IPS-11a (cell line): ENCODE measurements around the gene DYNLRB1.

Experiments used
- H3K4me3 ChIP-seq: one replicate; pipeline ENCODE4 v1.5.1; 2013; ENCODE audit warnings: low read depth, low read length, control low read depth

Gene DYNLRB1

GRCh38 chr20:34532756-34533155 is 16.5 kb downstream of the DYNLRB1 start:
- no peak overlapping the region for H3K4me3 ChIP-seq

- H3K4me3 ChIP-seq, result no peak overlapping the region
Measured at GRCh38 chr20:34534391-34535165, 18.4 kb downstream of the DYNLRB1 start.

GRCh38 chr20:34535301-34535840 is 19.1 kb downstream of the DYNLRB1 start:
- H3K4me3 ChIP-seq, result no peak overlapping the region

- H3K4me3 ChIP-seq, result no peak overlapping the region
Measured at GRCh38 chr20:34535857-34536256, 19.6 kb downstream of the DYNLRB1 start.

- H3K4me3 ChIP-seq, result no peak overlapping the region
Measured at GRCh38 chr20:34536798-34537394, 20.7 kb downstream of the DYNLRB1 start.

GRCh38 chr20:34537651-34538050 is 21.4 kb downstream of the DYNLRB1 start:
- H3K4me3 ChIP-seq, result no peak overlapping the region

- no peak overlapping the region for H3K4me3 ChIP-seq
Measured at GRCh38 chr20:34538671-34539123, 22.5 kb downstream of the DYNLRB1 start.

- H3K4me3 ChIP-seq, result no peak overlapping the region
Measured at GRCh38 chr20:34539756-34540155, 23.5 kb downstream of the DYNLRB1 start.

GRCh38 chr20:34540596-34541263 is 24.5 kb downstream of the DYNLRB1 start:
- H3K4me3 ChIP-seq, result no peak overlapping the region

- H3K4me3 ChIP-seq, result no peak overlapping the region
Measured at GRCh38 chr20:34541264-34541901, 25.2 kb downstream of the DYNLRB1 start.

- no peak overlapping the region for H3K4me3 ChIP-seq
Measured at GRCh38 chr20:34541917-34542316, 25.7 kb downstream of the DYNLRB1 start.

GRCh38 chr20:34542439-34542838 is 26.2 kb downstream of the DYNLRB1 start:
- H3K4me3 ChIP-seq, result no peak overlapping the region

- no peak overlapping the region for H3K4me3 ChIP-seq
Measured at GRCh38 chr20:34543463-34544056, 27.3 kb downstream of the DYNLRB1 start.

- H3K4me3 ChIP-seq, result peak overlapping the region; percentile 33
Measured at GRCh38 chr20:34544109-34544796, 28.0 kb downstream of the DYNLRB1 start.

GRCh38 chr20:34546751-34547181 is 30.5 kb downstream of the DYNLRB1 start:
- H3K4me3 ChIP-seq, result no peak overlapping the region

GRCh38 chr20:34547844-34548613 is 31.8 kb downstream of the DYNLRB1 start:
- no peak overlapping the region for H3K4me3 ChIP-seq

GRCh38 chr20:34549291-34549928 is 33.2 kb downstream of the DYNLRB1 start:
- no peak overlapping the region for H3K4me3 ChIP-seq

- no peak overlapping the region for H3K4me3 ChIP-seq
Measured at GRCh38 chr20:34549929-34550305, 33.7 kb downstream of the DYNLRB1 start.

- H3K4me3 ChIP-seq, result no peak overlapping the region
Measured at GRCh38 chr20:34552569-34552968, 36.3 kb downstream of the DYNLRB1 start.
